Panc1 (cell line): ENCODE results near the gene TACC2.

ENCODE experiments used
- POLR2AphosphoS5 ChIP-seq: IDR thresholded peaks from 2 replicates; pipeline ENCODE4 v1.6.1; 2012; ENCODE audit warnings: mild to moderate bottlenecking, low read depth, low read length, moderate library complexity
- SIN3A ChIP-seq: IDR thresholded peaks from 2 replicates; pipeline ENCODE4 v1.6.1; 2012; ENCODE audit warnings: low read depth, mild to moderate bottlenecking, low read length, moderate library complexity, borderline replicate concordance; ENCODE audit not compliant: insufficient read depth
- TCF7L2 ChIP-seq: IDR thresholded peaks from 2 replicates; pipeline ENCODE4 v1.6.1; 2011; ENCODE audit warnings: mild to moderate bottlenecking, low read depth, low read length, inconsistent platforms
- TF ChIP-seq, protein P1 (sequence below): fragments of 450-650 bp; IDR thresholded peaks from 2 replicates; pipeline ENCODE4 v1.5.1; 2017; ENCODE audit warnings: mild to moderate bottlenecking
- TF ChIP-seq, protein P2 (sequence below), 2 experiments: IDR thresholded peaks; 2 replicates each; pipeline ENCODE4 v1.6.1; 2011 to 2012; ENCODE audit warnings: low read depth in 2 of 2, control low read depth in 1 of 2, low read length in 1 of 2, mild to moderate bottlenecking in 1 of 2, moderate library complexity in 1 of 2; ENCODE audit not compliant: insufficient read depth in 1 of 2

DNA sequence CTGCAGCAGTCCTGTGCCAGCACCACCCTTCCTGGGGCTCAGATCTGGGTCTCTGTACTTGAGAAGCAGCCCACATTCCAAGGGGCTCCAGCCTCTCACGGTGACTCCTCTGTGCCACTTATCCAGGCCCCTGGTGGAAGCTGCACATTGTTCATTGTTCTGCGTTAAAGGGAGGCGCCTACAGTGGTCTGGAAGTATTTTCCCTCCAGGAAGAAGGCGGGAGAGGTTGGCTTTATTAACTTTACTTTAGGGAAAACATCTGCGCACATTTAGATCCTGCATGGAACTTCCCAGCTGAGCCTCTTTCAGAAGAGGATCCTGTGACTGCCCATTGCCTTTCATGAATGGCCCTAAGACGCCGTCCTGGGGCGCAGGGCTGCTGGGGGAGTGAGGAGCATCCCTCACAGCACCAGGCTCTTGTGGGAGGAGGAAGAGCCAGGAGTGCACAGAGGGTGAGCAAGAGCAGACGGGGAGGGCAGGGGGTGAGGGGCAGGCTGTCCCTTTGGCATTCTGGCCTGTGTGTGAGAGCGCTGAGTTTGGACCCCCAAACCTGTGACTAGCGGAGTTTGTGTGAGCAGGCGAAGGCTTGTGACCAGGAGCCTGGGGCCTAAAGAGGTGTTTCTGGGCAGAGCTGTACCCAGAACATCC, 183.5 kb downstream of the TACC2 start:
- TF ChIP-seq, protein P1, sequence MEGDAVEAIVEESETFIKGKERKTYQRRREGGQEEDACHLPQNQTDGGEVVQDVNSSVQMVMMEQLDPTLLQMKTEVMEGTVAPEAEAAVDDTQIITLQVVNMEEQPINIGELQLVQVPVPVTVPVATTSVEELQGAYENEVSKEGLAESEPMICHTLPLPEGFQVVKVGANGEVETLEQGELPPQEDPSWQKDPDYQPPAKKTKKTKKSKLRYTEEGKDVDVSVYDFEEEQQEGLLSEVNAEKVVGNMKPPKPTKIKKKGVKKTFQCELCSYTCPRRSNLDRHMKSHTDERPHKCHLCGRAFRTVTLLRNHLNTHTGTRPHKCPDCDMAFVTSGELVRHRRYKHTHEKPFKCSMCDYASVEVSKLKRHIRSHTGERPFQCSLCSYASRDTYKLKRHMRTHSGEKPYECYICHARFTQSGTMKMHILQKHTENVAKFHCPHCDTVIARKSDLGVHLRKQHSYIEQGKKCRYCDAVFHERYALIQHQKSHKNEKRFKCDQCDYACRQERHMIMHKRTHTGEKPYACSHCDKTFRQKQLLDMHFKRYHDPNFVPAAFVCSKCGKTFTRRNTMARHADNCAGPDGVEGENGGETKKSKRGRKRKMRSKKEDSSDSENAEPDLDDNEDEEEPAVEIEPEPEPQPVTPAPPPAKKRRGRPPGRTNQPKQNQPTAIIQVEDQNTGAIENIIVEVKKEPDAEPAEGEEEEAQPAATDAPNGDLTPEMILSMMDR: no peak
- TF ChIP-seq, protein P2, sequence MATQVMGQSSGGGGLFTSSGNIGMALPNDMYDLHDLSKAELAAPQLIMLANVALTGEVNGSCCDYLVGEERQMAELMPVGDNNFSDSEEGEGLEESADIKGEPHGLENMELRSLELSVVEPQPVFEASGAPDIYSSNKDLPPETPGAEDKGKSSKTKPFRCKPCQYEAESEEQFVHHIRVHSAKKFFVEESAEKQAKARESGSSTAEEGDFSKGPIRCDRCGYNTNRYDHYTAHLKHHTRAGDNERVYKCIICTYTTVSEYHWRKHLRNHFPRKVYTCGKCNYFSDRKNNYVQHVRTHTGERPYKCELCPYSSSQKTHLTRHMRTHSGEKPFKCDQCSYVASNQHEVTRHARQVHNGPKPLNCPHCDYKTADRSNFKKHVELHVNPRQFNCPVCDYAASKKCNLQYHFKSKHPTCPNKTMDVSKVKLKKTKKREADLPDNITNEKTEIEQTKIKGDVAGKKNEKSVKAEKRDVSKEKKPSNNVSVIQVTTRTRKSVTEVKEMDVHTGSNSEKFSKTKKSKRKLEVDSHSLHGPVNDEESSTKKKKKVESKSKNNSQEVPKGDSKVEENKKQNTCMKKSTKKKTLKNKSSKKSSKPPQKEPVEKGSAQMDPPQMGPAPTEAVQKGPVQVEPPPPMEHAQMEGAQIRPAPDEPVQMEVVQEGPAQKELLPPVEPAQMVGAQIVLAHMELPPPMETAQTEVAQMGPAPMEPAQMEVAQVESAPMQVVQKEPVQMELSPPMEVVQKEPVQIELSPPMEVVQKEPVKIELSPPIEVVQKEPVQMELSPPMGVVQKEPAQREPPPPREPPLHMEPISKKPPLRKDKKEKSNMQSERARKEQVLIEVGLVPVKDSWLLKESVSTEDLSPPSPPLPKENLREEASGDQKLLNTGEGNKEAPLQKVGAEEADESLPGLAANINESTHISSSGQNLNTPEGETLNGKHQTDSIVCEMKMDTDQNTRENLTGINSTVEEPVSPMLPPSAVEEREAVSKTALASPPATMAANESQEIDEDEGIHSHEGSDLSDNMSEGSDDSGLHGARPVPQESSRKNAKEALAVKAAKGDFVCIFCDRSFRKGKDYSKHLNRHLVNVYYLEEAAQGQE (IDR thresholded peaks at IDR 0.05; ENCODE audit: insufficient read depth in 1 of 2, low read depth in 2 of 2, low read length in 1 of 2): no peak
- TF ChIP-seq SIN3A (no peak), POLR2AphosphoS5 (no peak), TCF7L2 (no peak)
